ENCODE results near the gene ZNF343.

GRCh38 chr20:2509794-2510193, 1.1 kb upstream of the ZNF343 start:
- no peak for TF ChIP-seq CTCF (IDR thresholded peaks at IDR 0.05)
- no peak for TF ChIP-seq EZH2 (IDR thresholded peaks at IDR 0.05; ENCODE audit: borderline replicate concordance, insufficient read depth, low read depth, low read length, poor library complexity, severe bottlenecking)
